A673 (cell line): ENCODE results near the gene SCYL1. TPM values are rescaled to one million over a fixed set of nuclear protein-coding genes. Genes with fewer than 3 reads are reported as not detected.

Experiments
- BruUV-seq: library from RNA; stranded (reverse); fragments of 400-500 nt; replicated peaks from 2 replicates; lab custom pipeline; 2021; lab: Mats Ljungman, UMichigan
- CTCF ChIA-PET: fragments of 300-600 bp; sonication (Branson Sonifier 250); formaldehyde crosslinking; loops from one replicate; lab custom pipeline; 2022; ENCODE audit warnings: antibody characterized with exemption; lab: Charles Lee
- POLR2A ChIA-PET: fragments of 300-600 bp; sonication (Branson Sonifier 250); formaldehyde crosslinking; loops from one replicate; lab custom pipeline; 2022; ENCODE audit warnings: antibody characterized with exemption; ENCODE audit not compliant: low non-redundant PET; lab: Charles Lee
- DNase-seq: peaks from one replicate; pipeline ENCODE4 v3.0.0-alpha.2; 2015; ENCODE audit warnings: low spot score
- H3K27ac ChIP-seq: fragments of 200-600 bp; sonication (generic); 2 replicates; pipeline ENCODE4 v1.5.1; 2016; ENCODE audit warnings: mixed run types, low read depth, mild to moderate bottlenecking, mixed read lengths, antibody characterized with exemption, low read length; ENCODE audit not compliant: poor library complexity, severe bottlenecking
- H3K27me3 ChIP-seq: fragments of 200-600 bp; sonication (generic); replicated peaks from 2 replicates; pipeline ENCODE4 v1.6.1; 2017; ENCODE audit warnings: mixed run types, low read depth, mild to moderate bottlenecking, mixed read lengths, antibody characterized with exemption, low read length; ENCODE audit not compliant: insufficient read depth, poor library complexity
- H3K36me3 ChIP-seq: fragments of 200-600 bp; sonication (generic); 2 replicates; pipeline ENCODE4 v1.6.1; 2016; ENCODE audit warnings: mixed run types, mild to moderate bottlenecking, mixed read lengths, antibody characterized with exemption, low read length; ENCODE audit not compliant: insufficient read depth, poor library complexity, severe bottlenecking
- H3K4me1 ChIP-seq: fragments of 200-600 bp; sonication (generic); 2 replicates; pipeline ENCODE4 v1.6.1; 2017; ENCODE audit warnings: mixed run types, mild to moderate bottlenecking, mixed read lengths, antibody characterized with exemption, low read length; ENCODE audit not compliant: insufficient read depth, poor library complexity, severe bottlenecking
- H3K4me3 ChIP-seq: fragments of 200-600 bp; sonication (generic); 2 replicates; pipeline ENCODE4 v1.5.1; 2016; ENCODE audit warnings: low read depth, mixed run types, mild to moderate bottlenecking, mixed read lengths, low read length; ENCODE audit not compliant: poor library complexity, severe bottlenecking
- H3K9me3 ChIP-seq: fragments of 200-600 bp; sonication (generic); 2 replicates; pipeline ENCODE4 v1.6.1; 2016; ENCODE audit warnings: mixed run types, low read depth, mild to moderate bottlenecking, mixed read lengths, antibody characterized with exemption, low read length; ENCODE audit not compliant: poor library complexity, severe bottlenecking
- CTCF ChIP-seq: fragments of 300-800, 200-600 bp; sonication (generic); conservative IDR thresholded peaks from 2 replicates; pipeline ENCODE4 v1.5.1; 2017; ENCODE audit warnings: low read depth, mild to moderate bottlenecking, antibody characterized with exemption, low read length, moderate library complexity, mixed read lengths
- EZH2 ChIP-seq: fragments of 200-600 bp; sonication (generic); IDR thresholded peaks from 2 replicates; pipeline ENCODE4 v1.6.1; 2017; ENCODE audit warnings: borderline replicate concordance, low read depth, mild to moderate bottlenecking, mixed read lengths, antibody characterized with exemption, low read length; ENCODE audit not compliant: poor library complexity, severe bottlenecking
- intact Hi-C: fragments of 100-400 bp; cut with micrococcal nuclease; formaldehyde crosslinking; loops from one replicate; pipeline ENCODE4 v1.10.0; 2022; ENCODE audit not compliant: unreplicated experiment
- total RNA-seq: library from RNA; stranded (reverse); gene quantifications from 2 replicates; pipeline ENCODE4 v1.2.3, GENCODE V29; 2021

Gene SCYL1
- total RNA-seq, 1 experiment from 2014 or later: 90.6 TPM

DNA sequence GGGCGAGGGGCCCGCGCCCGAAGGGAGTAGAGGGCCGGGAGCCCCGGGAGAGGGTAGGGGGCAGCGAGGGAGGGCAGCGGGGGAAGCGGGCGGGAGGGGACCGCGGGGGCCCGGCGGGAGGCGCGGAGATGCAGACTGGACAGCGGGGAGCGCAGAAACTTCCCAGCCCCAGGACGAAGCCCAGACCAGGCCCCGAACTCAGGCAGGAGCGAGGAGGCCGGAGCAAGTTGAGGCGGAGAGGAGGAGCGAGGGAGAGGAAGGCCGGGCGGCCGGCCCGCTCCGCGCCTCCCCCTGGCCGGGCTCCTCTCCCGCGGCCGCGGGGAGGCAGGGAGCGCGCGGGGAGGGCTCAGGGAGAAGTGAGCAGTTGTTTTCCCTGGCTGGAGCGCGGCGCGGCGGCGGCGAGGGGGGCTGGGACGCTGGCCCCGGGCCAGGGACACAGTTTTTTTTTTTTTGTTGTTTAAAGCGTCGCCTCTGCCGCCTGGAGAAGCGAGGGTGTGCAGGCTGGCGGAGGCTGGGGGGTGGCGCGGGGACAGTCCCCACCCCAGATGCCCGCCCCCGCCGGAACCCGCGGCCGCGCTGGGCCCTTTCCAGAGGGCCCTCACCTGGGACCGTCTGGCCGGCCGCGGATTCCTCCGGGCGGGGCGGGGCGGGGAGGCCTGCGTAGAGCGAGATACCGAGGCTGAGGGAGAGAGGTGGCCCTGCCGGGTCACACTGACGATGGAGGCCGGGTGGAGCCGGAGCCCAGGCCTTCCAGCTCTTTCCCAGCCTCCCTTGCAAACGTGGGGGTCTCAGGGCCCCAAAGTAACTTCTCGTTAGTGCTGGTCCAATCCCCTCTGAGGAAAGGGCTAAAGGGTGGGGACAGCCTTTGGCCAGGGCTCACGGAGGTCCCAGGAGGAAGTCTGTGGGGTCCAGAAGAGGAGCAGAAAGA is 33.4 kb downstream of the SCYL1 start, which contains the start of gene LTBP3:
Gene LTBP3 (minus strand): TSS at position 358 of the 928 bp plus-strand sequence. CDS start 400 bp downstream, outside the sequence.
- Histone ChIP-seq H3K27me3 (no peaks in the 10 kb centered on the region), H3K4me3 (peak within 1 kb of the TSS; percentile 59), H3K9me3 (no peaks in the 10 kb centered on the region), H3K27ac (peak within 1 kb of the TSS; percentile 87), H3K36me3 (no peaks in the 10 kb centered on the region), H3K4me1 (peaks cover 41% of the 10 kb centered on the region)
- CTCF ChIA-PET: interaction anchor here (0.6 to 1.2 kb wide), 2 partner anchors 9 to 18 kb away, joined by 5 to 6 read pairs; no protein-coding TSS in a partner anchor
- BruUV-seq: no TSS peak
- POLR2A ChIA-PET: no interaction called here
- DNase-seq: peak; percentile 87
- TF ChIP-seq EZH2 (no peak), CTCF (no peak)
- intact Hi-C loops: no loop called here

DNA sequence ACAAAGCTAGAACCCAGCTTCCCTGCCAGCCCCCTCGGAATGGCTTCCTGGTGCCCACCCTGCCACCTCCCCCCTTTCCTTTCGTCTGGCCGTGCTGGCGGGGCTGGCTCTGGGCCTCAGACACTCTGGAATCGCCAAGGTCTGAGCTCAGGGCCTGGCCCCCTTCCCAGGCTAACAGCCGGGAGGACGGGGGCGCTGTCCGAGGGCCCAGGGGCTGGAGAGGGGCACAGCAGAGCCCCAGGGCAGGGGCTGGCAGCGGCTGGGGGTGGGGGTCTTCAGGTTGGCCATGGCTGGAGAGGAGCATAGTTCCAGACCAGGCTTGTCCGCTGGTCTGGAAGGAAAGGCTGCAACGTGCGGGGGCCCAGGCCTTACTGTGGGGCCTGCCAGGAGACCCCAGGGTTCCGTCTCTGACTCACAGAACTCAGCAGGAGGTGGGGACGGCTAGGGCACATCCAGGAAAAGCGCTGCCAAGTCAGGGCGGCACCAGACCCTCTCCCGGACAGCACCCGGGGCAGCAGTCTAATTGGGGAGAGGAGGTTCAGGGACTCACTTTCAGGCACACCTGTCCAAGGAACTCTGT is 34.1 kb downstream of the SCYL1 start:
- Histone ChIP-seq H3K4me3 (peak overlapping the region; percentile 59), H3K4me1 (peaks cover 41% of the 10 kb centered on the region), H3K27ac (peak overlapping the region; percentile 87), H3K27me3 (no peaks in the 10 kb centered on the region), H3K9me3 (no peaks in the 10 kb centered on the region), H3K36me3 (no peaks in the 10 kb centered on the region)
- TF ChIP-seq CTCF: no peak
- no peak for TF ChIP-seq EZH2
- BruUV-seq: no TSS peak
- ChIA-PET CTCF (interaction anchor here (1.2 kb wide), 1 partner anchor 18 kb away, joined by 5 read pairs; no protein-coding TSS in a partner anchor), POLR2A (interaction anchor here (0.9 kb wide), 1 partner anchor 55 kb away, joined by 3 read pairs; no protein-coding TSS in a partner anchor)
- DNase-seq: peak; percentile 88
- intact Hi-C loops: no loop called here

DNA sequence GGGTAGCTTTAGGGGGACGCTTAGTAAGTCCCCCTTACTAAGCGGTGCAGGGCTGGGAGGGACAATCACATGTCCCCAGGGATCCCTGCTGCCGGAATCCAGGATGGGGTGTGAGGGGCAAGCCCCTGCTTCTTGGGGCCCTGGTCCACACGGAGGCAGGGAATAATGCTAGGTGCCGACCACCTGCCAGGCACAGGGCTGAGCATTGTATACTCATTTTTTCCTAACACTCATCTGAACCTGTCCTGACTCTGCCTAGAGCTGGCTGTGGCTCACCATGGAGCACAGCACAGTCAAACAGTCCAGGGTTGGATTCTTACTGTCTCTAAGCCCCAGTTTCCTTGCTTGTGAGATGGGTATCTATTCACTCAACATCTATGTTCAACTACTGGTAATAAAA is 34.7 kb downstream of the SCYL1 start:
- Histone ChIP-seq H3K4me1 (peaks cover 41% of the 10 kb centered on the region), H3K9me3 (no peaks in the 10 kb centered on the region), H3K36me3 (no peaks in the 10 kb centered on the region), H3K27ac (peak overlapping the region; percentile 87), H3K4me3 (peak overlapping the region; percentile 59), H3K27me3 (no peaks in the 10 kb centered on the region)
- CTCF ChIA-PET: interaction anchor here (0.8 kb wide), 1 partner anchor 11 kb away, joined by 3 read pairs; the partner anchor contains the start of gene ZNRD2
- TF ChIP-seq EZH2 (no peak), CTCF (no peak)
- BruUV-seq: no TSS peak
- DNase-seq: no peak
- intact Hi-C loops: no loop called here
- POLR2A ChIA-PET: interaction anchor here (0.7 to 0.9 kb wide), 2 partner anchors 32 to 55 kb away, joined by 3 to 4 read pairs; no protein-coding TSS in a partner anchor
